Uterus (tissue), 4 donors: ENCODE results near the gene FASN. TPM values are rescaled to one million over a fixed set of nuclear protein-coding genes. Genes with fewer than 3 reads are reported as not detected.

ENCODE experiments used
- DNase-seq, 2 donors: peaks; one replicate each; pipeline ENCODE4 v3.0.0-alpha.2; 2019 to 2020
- H3K27ac ChIP-seq, 2 donors: fragments of 200-600 bp; sonication (generic); 1 replicate in 1 of 2; 2 replicates in 1 of 2; pipeline ENCODE4 v1.5.1; 2016 to 2018
- H3K27me3 ChIP-seq, 2 donors: fragments of 200-600 bp; sonication (generic); one replicate each; pipeline ENCODE4 v1.5.1; 2018 to 2019; ENCODE audit warnings: control low read depth in 1 of 2
- H3K36me3 ChIP-seq, 2 donors: fragments of 200-600 bp; sonication (generic); one replicate each; pipeline ENCODE4 v1.5.1; 2019; ENCODE audit warnings: control low read depth in 1 of 2
- H3K4me1 ChIP-seq, 2 donors: fragments of 200-600 bp; sonication (generic); one replicate each; pipeline ENCODE4 v1.5.1; 2018 to 2019; ENCODE audit warnings: control low read depth in 1 of 2
- H3K4me3 ChIP-seq, 2 donors: fragments of 200-600 bp; sonication (generic); 1 replicate in 1 of 2; 2 replicates in 1 of 2; pipeline ENCODE4 v1.5.1; 2018 to 2019; ENCODE audit warnings: mild to moderate bottlenecking in 1 of 2
- H3K9me3 ChIP-seq, 2 donors: fragments of 200-600 bp; sonication (generic); one replicate each; pipeline ENCODE4 v1.5.1; 2019; ENCODE audit warnings: control low read depth in 1 of 2
- POLR2A ChIP-seq, 2 donors: fragments of 450-650 bp; IDR thresholded peaks; one replicate each; pipeline ENCODE4 v1.6.1; 2016; ENCODE audit warnings: antibody characterized with exemption in 2 of 2, mild to moderate bottlenecking in 1 of 2, moderate library complexity in 1 of 2
- intact Hi-C: fragments of 100-400 bp; cut with DNase I; formaldehyde crosslinking; loops from one replicate; pipeline ENCODE4 v1.15.1; 2023; ENCODE audit warnings: low total_unique reads
- total RNA-seq, 4 donors: library from RNA; depleted of rRNA in 3 of 4; stranded (reverse); fragments of >200 nt in 3 of 4; gene quantifications; one replicate each; pipeline versions ENCODE4 v1.1.0 to v1.2.4, GENCODE V29; 2014 to 2023
- TF ChIP-seq, protein P1 (sequence below), 4 experiments: fragments of 200-600 bp in 2 of 4; fragments of 450-650 bp in 2 of 4; sonication (generic) in 2 of 4; IDR thresholded peaks; one replicate each; pipeline ENCODE4 v1.5.1; 2016 to 2019; ENCODE audit warnings: antibody characterized with exemption in 4 of 4, mild to moderate bottlenecking in 2 of 4, moderate library complexity in 1 of 4
- donor health status: DM: yes; HTN: yes; CAD: no.

The FASN gene
- total RNA-seq, 4 donors from 2014 or later = 5.3 to 59.4 (median 23.4) TPM

DNA sequence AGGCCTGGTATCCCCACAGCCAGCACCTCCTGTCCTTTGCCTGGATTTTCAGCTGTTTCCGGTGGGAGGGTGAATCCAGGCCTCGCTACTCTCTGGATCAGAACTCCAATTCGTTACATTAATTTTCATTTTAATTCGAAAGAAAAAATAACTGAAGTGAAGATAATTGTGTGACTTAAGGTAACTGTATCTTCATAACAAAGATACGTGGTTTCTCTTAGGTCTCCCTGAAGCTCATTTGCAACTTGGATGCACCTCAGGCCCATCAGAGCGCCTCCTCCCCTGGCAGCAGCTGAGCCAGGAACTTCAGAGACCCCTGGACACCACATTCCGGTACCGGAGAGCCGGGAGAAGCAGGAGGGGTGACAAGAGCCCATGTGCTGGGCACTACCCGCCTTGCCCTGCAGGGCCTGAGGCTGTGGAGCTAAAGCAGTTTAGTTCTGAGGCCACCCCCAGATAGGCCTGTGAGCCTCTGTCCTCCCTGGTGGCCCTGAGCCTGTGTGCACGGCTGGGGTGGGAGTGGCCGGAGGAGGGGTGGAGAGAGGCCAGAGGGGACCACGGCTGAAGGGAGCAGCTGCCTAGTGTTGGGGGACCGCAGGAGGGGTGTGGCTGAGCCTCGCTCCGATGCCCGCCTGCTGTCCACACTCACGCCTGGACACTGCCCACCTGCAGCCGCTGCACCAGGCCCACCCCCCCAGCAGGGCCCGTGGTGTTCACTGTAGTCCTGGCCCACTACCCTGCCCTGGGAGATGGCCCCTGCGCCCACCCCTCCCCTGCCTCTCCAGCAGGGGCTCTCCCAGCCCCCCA lies 21.0 kb downstream of the FASN start:
- no peak for DNase-seq
- TF ChIP-seq POLR2A (IDR thresholded peaks at IDR 0.05) = no peak
- TF ChIP-seq, protein P1, sequence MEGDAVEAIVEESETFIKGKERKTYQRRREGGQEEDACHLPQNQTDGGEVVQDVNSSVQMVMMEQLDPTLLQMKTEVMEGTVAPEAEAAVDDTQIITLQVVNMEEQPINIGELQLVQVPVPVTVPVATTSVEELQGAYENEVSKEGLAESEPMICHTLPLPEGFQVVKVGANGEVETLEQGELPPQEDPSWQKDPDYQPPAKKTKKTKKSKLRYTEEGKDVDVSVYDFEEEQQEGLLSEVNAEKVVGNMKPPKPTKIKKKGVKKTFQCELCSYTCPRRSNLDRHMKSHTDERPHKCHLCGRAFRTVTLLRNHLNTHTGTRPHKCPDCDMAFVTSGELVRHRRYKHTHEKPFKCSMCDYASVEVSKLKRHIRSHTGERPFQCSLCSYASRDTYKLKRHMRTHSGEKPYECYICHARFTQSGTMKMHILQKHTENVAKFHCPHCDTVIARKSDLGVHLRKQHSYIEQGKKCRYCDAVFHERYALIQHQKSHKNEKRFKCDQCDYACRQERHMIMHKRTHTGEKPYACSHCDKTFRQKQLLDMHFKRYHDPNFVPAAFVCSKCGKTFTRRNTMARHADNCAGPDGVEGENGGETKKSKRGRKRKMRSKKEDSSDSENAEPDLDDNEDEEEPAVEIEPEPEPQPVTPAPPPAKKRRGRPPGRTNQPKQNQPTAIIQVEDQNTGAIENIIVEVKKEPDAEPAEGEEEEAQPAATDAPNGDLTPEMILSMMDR (IDR thresholded peaks at IDR 0.05) = no peak
- Histone ChIP-seq H3K36me3 (no peaks in the 10 kb centered on the region), H3K4me1 (no peaks in the 10 kb centered on the region), H3K9me3 (no peaks in the 10 kb centered on the region), H3K4me3 (no peak overlapping the region), H3K27ac (peak overlapping the region in 1 of 2 donors; percentile 37), H3K27me3 (no peaks in the 10 kb centered on the region)
- intact Hi-C loops = no loop called here

DNA sequence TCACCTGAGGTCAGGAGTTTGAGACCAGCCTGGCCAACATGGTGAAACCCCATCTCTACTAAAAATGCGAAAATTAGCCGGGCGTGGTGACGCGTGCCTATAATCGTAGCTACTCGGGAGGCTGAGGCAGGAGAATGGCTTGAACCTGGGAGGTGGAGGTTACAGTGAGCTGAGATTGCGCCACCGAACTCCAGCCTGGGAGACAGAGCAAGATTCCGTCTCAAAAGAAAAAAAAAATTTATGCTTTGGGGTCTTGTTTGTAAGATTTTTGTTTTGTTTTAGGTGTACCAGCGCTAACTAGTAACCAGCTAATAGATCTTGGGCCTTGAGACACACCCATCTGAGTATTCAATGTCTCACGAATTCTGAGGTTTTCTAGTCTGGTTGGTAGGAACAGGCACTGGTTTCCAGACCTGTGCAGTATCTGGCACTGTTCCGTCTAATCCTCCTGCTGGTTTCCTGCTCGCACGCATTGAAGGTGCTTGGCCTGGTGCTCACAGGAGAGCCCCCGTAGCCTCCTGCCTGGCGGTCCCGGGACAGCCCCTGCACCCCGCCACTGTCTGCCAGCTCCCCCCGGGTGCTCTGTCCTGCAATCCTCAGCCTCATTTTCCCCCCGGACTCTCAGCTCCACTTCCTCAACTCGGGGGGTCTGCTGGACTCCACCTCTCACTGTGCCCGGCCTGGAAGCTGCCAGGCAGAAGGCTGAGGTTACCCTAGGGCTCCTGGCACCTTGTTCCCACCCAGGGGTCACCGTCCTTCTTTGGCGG lies 21.8 kb downstream of the FASN start:
- Histone ChIP-seq H3K4me1 (no peaks in the 10 kb centered on the region), H3K36me3 (no peaks in the 10 kb centered on the region), H3K27me3 (no peaks in the 10 kb centered on the region), H3K4me3 (no peak overlapping the region), H3K27ac (no peak overlapping the region), H3K9me3 (no peaks in the 10 kb centered on the region)
- TF ChIP-seq, protein P1 (IDR thresholded peaks at IDR 0.05) = no peak
- TF ChIP-seq POLR2A (IDR thresholded peaks at IDR 0.05) = no peak
- intact Hi-C loops = no loop called here
- DNase-seq = no peak

DNA sequence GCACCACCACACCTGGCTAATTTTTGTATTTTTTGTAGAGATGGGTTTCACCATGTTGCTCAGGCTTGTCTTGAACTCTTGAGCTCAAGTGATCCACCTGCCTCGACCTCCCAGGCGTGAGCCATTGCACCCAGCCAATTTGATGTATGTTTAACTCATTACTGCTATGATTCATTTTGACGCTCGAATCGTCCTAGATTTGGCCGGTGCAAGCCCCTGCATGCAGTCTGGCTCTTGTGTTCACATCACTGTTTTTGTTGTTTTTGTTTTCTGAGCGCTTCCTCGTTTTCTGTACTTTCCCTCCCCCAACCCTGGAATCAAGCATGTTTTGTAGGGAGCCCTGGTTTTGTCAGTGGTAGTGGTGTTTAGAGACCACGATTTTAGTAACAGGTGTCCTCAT lies 24.6 kb downstream of the FASN start:
- H3K36me3 ChIP-seq = no peaks in the 10 kb centered on the region
- H3K9me3 ChIP-seq = no peaks in the 10 kb centered on the region
- no peak overlapping the region for H3K4me3 ChIP-seq
- TF ChIP-seq, protein P1 (IDR thresholded peaks at IDR 0.05) = no peak
- TF ChIP-seq POLR2A (IDR thresholded peaks at IDR 0.05) = no peak
- no peaks in the 10 kb centered on the region for H3K27me3 ChIP-seq
- no peak overlapping the region for H3K27ac ChIP-seq
- no peaks in the 10 kb centered on the region for H3K4me1 ChIP-seq
- intact Hi-C loops = no loop called here
- no peak for DNase-seq

DNA sequence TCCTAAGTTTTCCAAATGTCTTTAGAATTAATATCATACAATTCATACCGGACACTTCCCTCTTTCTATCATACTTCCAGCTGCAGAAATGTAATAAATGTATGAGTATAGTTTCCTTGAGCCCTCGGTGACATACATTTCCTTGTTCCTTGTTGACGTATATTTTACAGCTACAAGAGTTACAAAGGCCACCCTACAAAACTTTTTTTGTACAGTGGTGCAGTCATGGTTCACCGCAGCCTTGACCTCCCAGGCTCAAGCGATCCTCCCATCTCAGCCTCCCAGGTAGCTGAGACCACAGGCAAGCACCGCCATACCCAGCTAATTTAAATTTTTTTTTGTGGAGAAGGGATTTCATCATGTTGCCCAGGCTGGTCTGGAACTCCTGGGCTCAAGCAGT lies 25.2 kb downstream of the FASN start:
- no peaks in the 10 kb centered on the region for H3K27me3 ChIP-seq
- no peak for DNase-seq
- H3K27ac ChIP-seq = no peak overlapping the region
- no peaks in the 10 kb centered on the region for H3K36me3 ChIP-seq
- TF ChIP-seq POLR2A (IDR thresholded peaks at IDR 0.05) = no peak
- TF ChIP-seq, protein P1 (IDR thresholded peaks at IDR 0.05) = no peak
- no peaks in the 10 kb centered on the region for H3K9me3 ChIP-seq
- no peak overlapping the region for H3K4me3 ChIP-seq
- intact Hi-C loops = no loop called here
- H3K4me1 ChIP-seq = no peaks in the 10 kb centered on the region

DNA sequence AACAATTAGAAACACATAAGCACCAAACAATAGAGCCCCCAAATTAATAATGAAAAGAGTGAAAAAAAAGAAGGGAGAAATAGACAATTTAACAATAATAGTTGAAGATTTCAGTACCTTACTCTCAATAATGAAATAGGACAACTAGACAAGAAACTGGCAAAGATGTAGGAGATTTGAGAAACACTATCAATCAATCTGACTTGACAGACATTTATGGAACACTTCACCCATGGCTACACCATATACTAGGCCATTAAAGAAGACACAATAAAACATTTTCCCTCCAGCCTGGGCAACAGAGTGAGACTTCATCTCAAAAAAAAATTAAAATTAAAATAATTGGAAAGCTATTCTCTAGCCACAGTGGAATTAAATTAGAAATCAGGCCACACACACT lies 27.4 kb downstream of the FASN start:
- H3K27me3 ChIP-seq = no peaks in the 10 kb centered on the region
- no peaks in the 10 kb centered on the region for H3K36me3 ChIP-seq
- no peaks in the 10 kb centered on the region for H3K4me1 ChIP-seq
- H3K27ac ChIP-seq = no peak overlapping the region
- TF ChIP-seq, protein P1 (IDR thresholded peaks at IDR 0.05) = no peak
- TF ChIP-seq POLR2A (IDR thresholded peaks at IDR 0.05) = no peak
- H3K4me3 ChIP-seq = no peak overlapping the region
- H3K9me3 ChIP-seq = no peaks in the 10 kb centered on the region
- no peak for DNase-seq
- intact Hi-C loops = no loop called here
